ENCODE results near the gene BRPF1. TPM values are rescaled to one million over a fixed set of nuclear protein-coding genes. Genes with fewer than 3 reads are reported as not detected.

BRPF1 gene
- total RNA-seq, 1 donor from 2014 or later = 19.5 TPM

GRCh38 chr3:9781551-9781950 is 50.0 kb downstream of the BRPF1 start:
- Histone ChIP-seq H3K9me3 (ENCODE audit: insufficient read depth, low read depth, low read length) (no peaks in the 10 kb centered on the region), H3K4me1 (ENCODE audit: insufficient read depth, low read length) (peaks cover 13% of the 10 kb centered on the region), H3K27ac (ENCODE audit: low read depth, low read length) (no peak overlapping the region), H2AFZ (ENCODE audit: low read depth, low read length) (no peak overlapping the region), H3K36me3 (ENCODE audit: insufficient read depth, low read length) (peaks cover 22% of the 10 kb centered on the region), H3K27me3 (ENCODE audit: insufficient read depth, low read length) (no peaks in the 10 kb centered on the region), H3K4me3 (ENCODE audit: insufficient read depth, low read depth, low read length) (no peak overlapping the region), H3K4me2 (ENCODE audit: low read length) (no peak overlapping the region), H3K9ac (ENCODE audit: low read length) (no peak overlapping the region), H4K20me1 (ENCODE audit: insufficient read depth, low read length) (no peaks in the 10 kb centered on the region), H3K79me2 (ENCODE audit: insufficient read depth, low read length) (no peaks in the 10 kb centered on the region)
- no peak overlapping the region for H3K4me3 Mint-ChIP-seq (ENCODE audit: unreplicated experiment)
- DNase-seq (ENCODE audit: low read depth) (no peak), FAIRE-seq (no peak)
- H3K4me1 Mint-ChIP-seq (ENCODE audit: low read depth, unreplicated experiment) = peaks cover 36% of the 10 kb centered on the region
- no peak overlapping the region for H3K27ac Mint-ChIP-seq (ENCODE audit: unreplicated experiment)
- peaks cover 19% of the 10 kb centered on the region for H3K36me3 Mint-ChIP-seq (ENCODE audit: low read depth, unreplicated experiment)
- no peaks in the 10 kb centered on the region for H3K9me3 Mint-ChIP-seq (ENCODE audit: unreplicated experiment)
- H3K27me3 Mint-ChIP-seq (ENCODE audit: low read depth, unreplicated experiment) = no peaks in the 10 kb centered on the region
- TF ChIP-seq EZH2 (IDR thresholded peaks at IDR 0.05; ENCODE audit: insufficient read depth, low read length) (no peak), CTCF (IDR thresholded peaks at IDR 0.05; ENCODE audit: insufficient read depth, low read depth, low read length) (no peak)

GRCh38 chr3:9781978-9782603 is 50.6 kb downstream of the BRPF1 start:
- Mint-ChIP-seq H3K27me3 (ENCODE audit: low read depth, unreplicated experiment) (no peaks in the 10 kb centered on the region), H3K36me3 (ENCODE audit: low read depth, unreplicated experiment) (peaks cover 19% of the 10 kb centered on the region), H3K4me3 (ENCODE audit: unreplicated experiment) (no peak overlapping the region), H3K27ac (ENCODE audit: unreplicated experiment) (no peak overlapping the region), H3K9me3 (ENCODE audit: unreplicated experiment) (no peaks in the 10 kb centered on the region), H3K4me1 (ENCODE audit: low read depth, unreplicated experiment) (peaks cover 34% of the 10 kb centered on the region)
- peaks cover 13% of the 10 kb centered on the region for H3K4me1 ChIP-seq (ENCODE audit: insufficient read depth, low read length)
- H3K27ac ChIP-seq (ENCODE audit: low read depth, low read length) = no peak overlapping the region
- no peak overlapping the region for H2AFZ ChIP-seq (ENCODE audit: low read depth, low read length)
- no peaks in the 10 kb centered on the region for H3K9me3 ChIP-seq (ENCODE audit: insufficient read depth, low read depth, low read length)
- H3K79me2 ChIP-seq (ENCODE audit: insufficient read depth, low read length) = no peaks in the 10 kb centered on the region
- no peak for FAIRE-seq
- H3K27me3 ChIP-seq (ENCODE audit: insufficient read depth, low read length) = no peaks in the 10 kb centered on the region
- peaks cover 26% of the 10 kb centered on the region for H3K36me3 ChIP-seq (ENCODE audit: insufficient read depth, low read length)
- no peak for TF ChIP-seq EZH2 (IDR thresholded peaks at IDR 0.05; ENCODE audit: insufficient read depth, low read length)
- TF ChIP-seq CTCF (IDR thresholded peaks at IDR 0.05; ENCODE audit: insufficient read depth, low read depth, low read length) = no peak
- no peak overlapping the region for H3K4me3 ChIP-seq (ENCODE audit: insufficient read depth, low read depth, low read length)
- H4K20me1 ChIP-seq (ENCODE audit: insufficient read depth, low read length) = no peaks in the 10 kb centered on the region
- H3K4me2 ChIP-seq (ENCODE audit: low read length) = no peak overlapping the region
- DNase-seq (ENCODE audit: low read depth) = no peak
- H3K9ac ChIP-seq (ENCODE audit: low read length) = no peak overlapping the region

GRCh38 chr3:9782770-9783169 is 51.2 kb downstream of the BRPF1 start:
- H2AFZ ChIP-seq (ENCODE audit: low read depth, low read length) = no peak overlapping the region
- Mint-ChIP-seq H3K36me3 (ENCODE audit: low read depth, unreplicated experiment) (peaks cover 22% of the 10 kb centered on the region), H3K27ac (ENCODE audit: unreplicated experiment) (no peak overlapping the region), H3K27me3 (ENCODE audit: low read depth, unreplicated experiment) (no peaks in the 10 kb centered on the region), H3K9me3 (ENCODE audit: unreplicated experiment) (no peaks in the 10 kb centered on the region), H3K4me1 (ENCODE audit: low read depth, unreplicated experiment) (peaks cover 37% of the 10 kb centered on the region), H3K4me3 (ENCODE audit: unreplicated experiment) (no peak overlapping the region)
- H3K9ac ChIP-seq (ENCODE audit: low read length) = no peak overlapping the region
- no peak for TF ChIP-seq EZH2 (IDR thresholded peaks at IDR 0.05; ENCODE audit: insufficient read depth, low read length)
- TF ChIP-seq CTCF (IDR thresholded peaks at IDR 0.05; ENCODE audit: insufficient read depth, low read depth, low read length) = no peak
- H3K36me3 ChIP-seq (ENCODE audit: insufficient read depth, low read length) = peaks cover 31% of the 10 kb centered on the region
- H3K27ac ChIP-seq (ENCODE audit: low read depth, low read length) = no peak overlapping the region
- H3K79me2 ChIP-seq (ENCODE audit: insufficient read depth, low read length) = no peaks in the 10 kb centered on the region
- DNase-seq (ENCODE audit: low read depth) (no peak), FAIRE-seq (no peak)
- no peaks in the 10 kb centered on the region for H3K9me3 ChIP-seq (ENCODE audit: insufficient read depth, low read depth, low read length)
- H3K4me2 ChIP-seq (ENCODE audit: low read length) = no peak overlapping the region
- H3K27me3 ChIP-seq (ENCODE audit: insufficient read depth, low read length) = no peaks in the 10 kb centered on the region
- H3K4me1 ChIP-seq (ENCODE audit: insufficient read depth, low read length) = peaks cover 12% of the 10 kb centered on the region
- H4K20me1 ChIP-seq (ENCODE audit: insufficient read depth, low read length) = no peaks in the 10 kb centered on the region
- no peak overlapping the region for H3K4me3 ChIP-seq (ENCODE audit: insufficient read depth, low read depth, low read length)

Measured in astrocyte (in vitro differentiated cells and primary cell).